ENCODE results near the gene UBD.

DNA sequence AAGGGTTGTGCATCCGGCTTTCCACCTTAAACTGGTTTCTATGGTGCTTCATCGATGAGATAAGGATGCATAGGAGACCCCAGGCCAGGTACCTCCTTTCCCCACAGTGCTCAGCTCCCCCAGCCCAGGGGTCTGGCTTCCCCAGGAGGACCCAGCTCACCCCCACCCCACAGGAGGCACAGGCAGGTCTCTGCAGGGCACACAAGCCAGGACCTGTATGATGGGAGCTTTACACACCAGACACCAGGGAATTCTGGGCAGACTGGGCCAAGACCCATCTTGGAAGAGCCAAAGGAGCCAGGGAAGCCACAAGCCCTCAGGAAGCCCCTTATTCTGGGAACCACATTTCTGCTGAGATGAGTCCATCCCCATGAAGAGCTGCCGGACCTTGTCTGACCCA, 29.6 kb downstream of the UBD start:
- TF ChIP-seq, protein P1, sequence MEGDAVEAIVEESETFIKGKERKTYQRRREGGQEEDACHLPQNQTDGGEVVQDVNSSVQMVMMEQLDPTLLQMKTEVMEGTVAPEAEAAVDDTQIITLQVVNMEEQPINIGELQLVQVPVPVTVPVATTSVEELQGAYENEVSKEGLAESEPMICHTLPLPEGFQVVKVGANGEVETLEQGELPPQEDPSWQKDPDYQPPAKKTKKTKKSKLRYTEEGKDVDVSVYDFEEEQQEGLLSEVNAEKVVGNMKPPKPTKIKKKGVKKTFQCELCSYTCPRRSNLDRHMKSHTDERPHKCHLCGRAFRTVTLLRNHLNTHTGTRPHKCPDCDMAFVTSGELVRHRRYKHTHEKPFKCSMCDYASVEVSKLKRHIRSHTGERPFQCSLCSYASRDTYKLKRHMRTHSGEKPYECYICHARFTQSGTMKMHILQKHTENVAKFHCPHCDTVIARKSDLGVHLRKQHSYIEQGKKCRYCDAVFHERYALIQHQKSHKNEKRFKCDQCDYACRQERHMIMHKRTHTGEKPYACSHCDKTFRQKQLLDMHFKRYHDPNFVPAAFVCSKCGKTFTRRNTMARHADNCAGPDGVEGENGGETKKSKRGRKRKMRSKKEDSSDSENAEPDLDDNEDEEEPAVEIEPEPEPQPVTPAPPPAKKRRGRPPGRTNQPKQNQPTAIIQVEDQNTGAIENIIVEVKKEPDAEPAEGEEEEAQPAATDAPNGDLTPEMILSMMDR (IDR thresholded peaks at IDR 0.05): no peak
- no peak for TF ChIP-seq POLR2A (IDR thresholded peaks at IDR 0.05)
- no peak for TF ChIP-seq EP300 (IDR thresholded peaks at IDR 0.05)
